Lower lobe of right lung (tissue), 2 donors: ENCODE results near the gene TRAK1. TPM values are rescaled to one million over a fixed set of nuclear protein-coding genes. Genes with fewer than 3 reads are reported as not detected.

Source experiments
- ATAC-seq, 2 donors: fragments of 200-7000 bp; cut with Tn5 transposase; one replicate each; pipeline ENCODE4 v1.9.1; 2020 to 2022; ENCODE audit warnings: mild to moderate bottlenecking in 2 of 2, moderate library complexity in 2 of 2
- DNase-seq: peaks from one replicate; pipeline ENCODE4 v3.0.0-alpha.2; 2020
- H3K27ac ChIP-seq: fragments of 200-600 bp; one replicate; pipeline ENCODE4 v1.8.0; 2022
- H3K27me3 ChIP-seq: fragments of 200-600 bp; one replicate; pipeline ENCODE4 v1.8.0; 2022; ENCODE audit warnings: low read depth
- H3K36me3 ChIP-seq: fragments of 200-600 bp; one replicate; pipeline ENCODE4 v1.8.0; 2022; ENCODE audit warnings: mild to moderate bottlenecking
- H3K4me1 ChIP-seq: fragments of 200-600 bp; one replicate; pipeline ENCODE4 v1.8.0; 2022
- H3K4me3 ChIP-seq: fragments of 200-600 bp; one replicate; pipeline ENCODE4 v1.8.0; 2022; ENCODE audit warnings: mild to moderate bottlenecking
- H3K9me3 ChIP-seq: fragments of 200-600 bp; one replicate; pipeline ENCODE4 v1.8.0; 2022
- CTCF ChIP-seq: fragments of 200-600 bp; IDR thresholded peaks from one replicate; pipeline ENCODE4 v1.8.0; 2022; ENCODE audit warnings: antibody characterized with exemption, mild to moderate bottlenecking
- intact Hi-C: fragments of 100-400 bp; cut with DNase I; formaldehyde crosslinking; loops from one replicate; pipeline ENCODE4 v1.11.0; 2022
- total RNA-seq: library from RNA; stranded (reverse); fragmentation: NEBNext Ultra II Directional; extraction: Animal tissue kit (Norgen Biotek cat#: 25700); gene quantifications from one replicate; pipeline ENCODE4 v1.2.1, GENCODE V29; 2021
- donor health status: DM: no; HTN: yes; CAD: no; lungs with severe emphysema.

Gene TRAK1
- total RNA-seq, 1 donor from 2014 or later: 50.6 TPM

DNA sequence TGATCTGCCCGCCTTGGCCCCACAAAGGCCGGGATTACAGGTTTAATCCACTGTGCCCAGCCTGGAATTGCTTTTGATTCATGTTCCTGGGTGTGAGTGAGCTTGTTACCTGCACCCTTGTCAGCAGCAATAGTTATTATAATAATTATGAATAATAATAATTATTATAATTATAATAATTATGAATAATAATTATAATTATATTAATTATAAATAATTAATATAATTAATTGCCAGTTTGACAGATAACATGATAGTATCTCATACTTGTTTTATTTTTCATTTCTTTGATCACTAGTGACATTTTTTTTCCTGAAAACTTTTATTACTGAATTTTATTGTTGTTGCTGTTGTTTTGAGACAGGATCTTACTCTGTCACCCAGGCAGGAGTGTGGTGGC, 21.1 kb upstream of the TRAK1 start:
- no peaks in the 10 kb centered on the region for H3K27me3 ChIP-seq
- H3K27ac ChIP-seq: peak overlapping the region; percentile 79
- H3K4me1 ChIP-seq: peaks cover 70% of the 10 kb centered on the region
- H3K36me3 ChIP-seq: no peaks in the 10 kb centered on the region
- no peak overlapping the region for H3K4me3 ChIP-seq
- TF ChIP-seq CTCF: no peak
- no peak for ATAC-seq
- H3K9me3 ChIP-seq: no peaks in the 10 kb centered on the region
- DNase-seq: no peak
- intact Hi-C loops: no loop called here

- Histone ChIP-seq H3K27ac (peak overlapping the region; percentile 79), H3K9me3 (no peaks in the 10 kb centered on the region), H3K4me1 (peaks cover 67% of the 10 kb centered on the region), H3K4me3 (no peak overlapping the region), H3K36me3 (no peaks in the 10 kb centered on the region), H3K27me3 (no peaks in the 10 kb centered on the region)
- DNase-seq (no peak), ATAC-seq (no peak)
- intact Hi-C loops: no loop called here
- no peak for TF ChIP-seq CTCF
Observed at GRCh38 chr3:42070524-42070923, 20.6 kb upstream of the TRAK1 start.

DNA sequence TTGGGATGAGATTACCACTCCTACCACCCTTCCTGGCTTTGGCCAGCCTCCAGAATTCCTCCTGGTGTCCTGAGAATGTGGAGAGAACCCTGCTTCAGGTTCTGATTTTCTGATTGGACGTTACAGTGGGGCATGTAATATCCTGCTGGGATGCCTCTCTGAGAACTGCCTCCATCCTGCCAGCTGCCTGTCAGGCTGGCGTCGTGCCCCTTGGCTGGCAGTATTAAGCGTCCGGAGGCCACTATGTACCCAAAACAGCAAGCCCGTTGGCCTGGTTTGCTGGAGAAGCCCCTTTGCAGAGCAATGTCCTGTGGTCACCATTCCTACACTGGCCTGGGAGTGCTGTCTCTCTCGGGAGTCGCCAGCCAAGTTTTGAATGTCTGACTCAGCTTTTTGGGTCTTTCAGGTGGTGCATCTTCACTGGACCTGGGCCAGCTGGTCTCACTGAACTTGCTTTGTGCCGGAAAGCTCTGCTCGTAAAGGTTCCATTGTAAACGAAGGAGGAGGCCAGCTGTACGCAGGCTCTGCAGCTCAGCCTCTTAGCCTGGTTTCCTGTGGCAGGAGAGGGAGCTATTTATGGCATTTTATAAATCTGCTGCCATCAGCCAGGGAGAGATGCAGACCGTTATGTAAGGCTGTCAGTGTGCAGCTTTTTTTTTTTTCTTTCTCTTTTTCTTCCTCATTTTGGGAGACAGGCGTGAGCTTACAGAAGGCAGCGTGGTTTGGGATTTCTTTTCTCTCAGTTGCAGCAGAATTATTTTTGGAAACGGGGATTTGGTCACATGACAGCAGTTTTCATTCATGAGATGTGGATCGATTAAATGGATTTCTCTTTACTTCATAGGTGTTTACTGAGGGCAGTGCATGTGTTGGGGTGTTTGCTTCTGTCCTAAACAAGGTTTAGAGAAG, 19.0 kb upstream of the TRAK1 start:
- intact Hi-C loops: no loop called here
- DNase-seq (peak; percentile 57), ATAC-seq (peak; percentile 61 to 80)
- Histone ChIP-seq H3K4me1 (peaks cover 53% of the 10 kb centered on the region), H3K27me3 (no peaks in the 10 kb centered on the region), H3K9me3 (peaks cover 6% of the 10 kb centered on the region), H3K27ac (peak overlapping the region; percentile 79), H3K36me3 (no peaks in the 10 kb centered on the region), H3K4me3 (peak overlapping the region; percentile 38)
- TF ChIP-seq CTCF: no peak

GRCh38 chr3:42072831-42073301, 18.3 kb upstream of the TRAK1 start:
- Histone ChIP-seq H3K36me3 (no peaks in the 10 kb centered on the region), H3K4me3 (peak overlapping the region; percentile 38), H3K27me3 (no peaks in the 10 kb centered on the region), H3K4me1 (peaks cover 46% of the 10 kb centered on the region), H3K27ac (peak overlapping the region; percentile 79), H3K9me3 (peaks cover 7% of the 10 kb centered on the region)
- no peak for TF ChIP-seq CTCF
- ATAC-seq: peak in 1 of 2 donors; percentile 7
- intact Hi-C loops: no loop called here
- no peak for DNase-seq

DNA sequence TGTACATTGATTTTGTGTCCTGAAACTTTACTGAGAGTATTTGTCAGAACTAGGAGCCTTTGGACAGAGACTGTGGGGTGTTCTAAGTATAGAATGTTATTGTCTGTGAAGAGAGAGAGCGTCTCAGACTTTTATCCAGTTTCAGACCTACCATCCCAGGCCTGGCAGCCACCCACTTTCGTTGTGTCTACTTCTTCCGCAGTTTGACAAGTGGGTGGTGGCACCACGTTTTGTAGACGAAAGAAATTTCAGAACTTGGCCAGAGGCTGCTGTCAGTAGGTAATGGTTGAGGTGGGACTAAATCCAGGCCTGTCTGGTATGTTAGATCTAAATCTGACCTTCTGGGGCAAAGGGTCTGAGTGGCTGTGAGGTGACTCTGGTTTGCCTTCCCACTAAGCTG, 13.4 kb upstream of the TRAK1 start:
- H3K27ac ChIP-seq: no peak overlapping the region
- H3K36me3 ChIP-seq: no peaks in the 10 kb centered on the region
- no peak for TF ChIP-seq CTCF
- H3K4me3 ChIP-seq: no peak overlapping the region
- intact Hi-C loops: no loop called here
- DNase-seq: no peak
- ATAC-seq: no peak
- no peaks in the 10 kb centered on the region for H3K27me3 ChIP-seq
- peaks cover 47% of the 10 kb centered on the region for H3K4me1 ChIP-seq
- peaks cover 7% of the 10 kb centered on the region for H3K9me3 ChIP-seq
